HG02763 (cell line): ENCODE measurements around the gene PRR14.
"Not testable (repeated sequence)": the region's sequence is repeated elsewhere in the genome, so short reads cannot be mapped to it uniquely, and the experiment has no call there.

Experiments used
- ATAC-seq: cut with Tn5 transposase; IDR thresholded peaks from one replicate; pipeline ENCODE4 v1.9.1; 2021; ENCODE audit warnings: mild to moderate bottlenecking, moderate library complexity; ENCODE audit not compliant: unreplicated experiment

The PRR14 gene

GRCh38 chr16:30688701-30689100 is 37.9 kb downstream of the PRR14 start:
- no peak for ATAC-seq

- no peak for ATAC-seq
Observed at GRCh38 chr16:30691907-30692306, 41.1 kb downstream of the PRR14 start.

GRCh38 chr16:30692396-30693064 is 41.8 kb downstream of the PRR14 start:
- ATAC-seq, result no peak

- ATAC-seq, result no peak
Observed at GRCh38 chr16:30694926-30695693, 44.4 kb downstream of the PRR14 start.

- ATAC-seq, result not testable (repeated sequence)
Observed at GRCh38 chr16:30696646-30697045, 45.9 kb downstream of the PRR14 start.

GRCh38 chr16:30697264-30698138 is 46.7 kb downstream of the PRR14 start:
- ATAC-seq, result peak; percentile 77

- peak; percentile 65 for ATAC-seq
Observed at GRCh38 chr16:30698139-30698815, 47.5 kb downstream of the PRR14 start.

- ATAC-seq, result peak; percentile 25
Observed at GRCh38 chr16:30698816-30699614, 48.3 kb downstream of the PRR14 start, which contains the start of gene SRCAP. Gene SRCAP (plus strand): TSS chr16:30699171. CDS start chr16:30700825, 1,654 bp downstream.

- ATAC-seq, result no peak
Observed at GRCh38 chr16:30699615-30700099, 48.9 kb downstream of the PRR14 start.

- no peak for ATAC-seq
Observed at GRCh38 chr16:30700491-30700890, 49.7 kb downstream of the PRR14 start.

- ATAC-seq, result no peak
Observed at GRCh38 chr16:30700971-30701370, 50.2 kb downstream of the PRR14 start.

- not testable (repeated sequence) for ATAC-seq
Observed at GRCh38 chr16:30703071-30703470, 52.3 kb downstream of the PRR14 start.

GRCh38 chr16:30703971-30704370 is 53.2 kb downstream of the PRR14 start:
- no peak for ATAC-seq
